ENCODE results near the gene PTPRD.

DNA sequence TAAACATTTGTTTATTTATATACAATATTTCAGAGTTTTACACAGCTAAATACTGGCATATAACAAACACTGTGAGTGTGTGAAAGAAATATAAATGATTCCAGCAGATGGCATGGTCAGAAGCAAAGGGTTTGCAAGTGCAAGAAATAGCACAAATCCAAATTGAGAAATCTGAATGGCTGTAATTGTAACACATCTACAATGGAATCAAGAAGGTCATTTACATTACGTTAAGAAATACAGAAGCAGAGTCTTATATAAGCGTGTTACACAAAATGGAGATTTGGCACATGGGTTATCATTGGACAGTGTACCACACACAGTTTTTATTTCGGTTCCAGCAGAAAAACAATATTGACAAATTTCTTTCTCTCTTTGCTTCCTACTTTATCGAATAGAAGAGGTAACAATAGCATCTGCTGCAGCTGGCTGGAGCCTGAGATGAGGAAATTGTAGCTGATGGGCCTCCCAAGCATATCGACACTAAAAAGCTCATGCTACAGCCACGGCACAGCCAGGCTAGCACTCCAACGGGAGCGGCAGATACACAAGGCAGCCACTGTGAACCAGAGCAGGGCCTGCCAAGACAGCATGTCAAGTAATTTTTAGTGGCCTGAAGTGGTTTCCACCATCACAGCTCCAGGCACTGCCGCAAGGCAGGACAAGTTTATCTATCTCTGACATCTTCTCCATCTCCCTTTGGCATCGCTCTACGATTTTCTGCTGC is 2248.6 kb downstream of the PTPRD start:
- TF ChIP-seq, protein P1, sequence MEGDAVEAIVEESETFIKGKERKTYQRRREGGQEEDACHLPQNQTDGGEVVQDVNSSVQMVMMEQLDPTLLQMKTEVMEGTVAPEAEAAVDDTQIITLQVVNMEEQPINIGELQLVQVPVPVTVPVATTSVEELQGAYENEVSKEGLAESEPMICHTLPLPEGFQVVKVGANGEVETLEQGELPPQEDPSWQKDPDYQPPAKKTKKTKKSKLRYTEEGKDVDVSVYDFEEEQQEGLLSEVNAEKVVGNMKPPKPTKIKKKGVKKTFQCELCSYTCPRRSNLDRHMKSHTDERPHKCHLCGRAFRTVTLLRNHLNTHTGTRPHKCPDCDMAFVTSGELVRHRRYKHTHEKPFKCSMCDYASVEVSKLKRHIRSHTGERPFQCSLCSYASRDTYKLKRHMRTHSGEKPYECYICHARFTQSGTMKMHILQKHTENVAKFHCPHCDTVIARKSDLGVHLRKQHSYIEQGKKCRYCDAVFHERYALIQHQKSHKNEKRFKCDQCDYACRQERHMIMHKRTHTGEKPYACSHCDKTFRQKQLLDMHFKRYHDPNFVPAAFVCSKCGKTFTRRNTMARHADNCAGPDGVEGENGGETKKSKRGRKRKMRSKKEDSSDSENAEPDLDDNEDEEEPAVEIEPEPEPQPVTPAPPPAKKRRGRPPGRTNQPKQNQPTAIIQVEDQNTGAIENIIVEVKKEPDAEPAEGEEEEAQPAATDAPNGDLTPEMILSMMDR (IDR thresholded peaks at IDR 0.05; ENCODE audit: insufficient read depth, low read length, poor library complexity, severe bottlenecking) = no peak
- TF ChIP-seq EZH2phosphoT487 (conservative IDR thresholded peaks at IDR 0.05; ENCODE audit: low read length) = no peak
